ENCODE data around the gene ANKS1A. TPM values are rescaled to one million over a fixed set of nuclear protein-coding genes. Genes with fewer than 3 reads are reported as not detected.

Gene ANKS1A
- total RNA-seq, 1 donor from 2014 or later, result 20.9 TPM

DNA sequence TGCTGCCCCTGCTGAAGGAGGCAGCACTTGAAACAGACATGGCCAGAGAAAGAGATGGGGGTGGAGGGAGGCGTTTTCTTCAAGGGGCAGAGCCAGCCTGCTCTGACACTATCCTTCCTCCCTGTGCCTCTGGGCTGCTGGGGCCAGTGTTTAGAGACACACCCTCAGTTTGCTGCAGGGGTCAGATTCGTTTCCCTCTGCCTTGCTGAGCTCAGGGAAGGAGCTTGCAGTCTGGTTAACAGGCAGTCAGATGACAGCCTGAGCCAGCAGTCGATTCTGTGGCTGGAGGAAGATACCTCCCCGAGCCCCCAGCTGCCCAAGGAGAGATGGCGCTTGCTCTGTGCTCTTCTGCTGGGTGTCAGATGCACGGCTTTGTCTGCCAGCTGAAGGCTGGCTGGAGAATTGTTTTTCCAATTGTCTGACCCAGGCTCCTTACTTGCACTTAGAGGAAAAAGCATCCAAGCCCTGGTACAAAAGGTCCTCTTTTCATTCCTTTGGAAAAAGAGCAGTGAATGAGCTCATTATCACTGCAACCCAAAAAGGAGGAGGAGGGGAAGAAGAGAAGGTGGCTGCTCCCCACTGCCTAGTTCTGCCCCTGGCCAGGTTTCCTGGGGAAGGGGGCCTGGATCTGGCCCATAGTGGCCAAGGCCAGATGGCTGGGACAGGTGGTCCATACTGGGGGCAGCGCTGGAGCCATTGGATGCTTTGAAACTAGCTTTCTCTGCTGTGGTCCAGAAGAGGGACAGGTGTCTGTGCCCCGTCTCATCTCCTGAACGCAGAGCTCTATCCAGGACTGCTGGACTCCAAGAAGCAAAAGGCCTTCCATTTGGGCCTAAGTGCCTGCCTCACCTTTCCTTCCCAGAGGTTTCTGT, 163.9 kb downstream of the ANKS1A start:
- Histone ChIP-seq H3K4me1 (peaks cover 38 to 61% of the 10 kb centered on the region in 2 donors), H3K27ac (peak overlapping the region; percentile 87 to 89), H3K27me3 (no peaks in the 10 kb centered on the region), H3K4me3 (peak overlapping the region in 1 of 2 donors; percentile 23), H3K9me3 (no peaks in the 10 kb centered on the region), H3K36me3 (no peaks in the 10 kb centered on the region)
- intact Hi-C loops (cut with DNase I), result no loop called here
- DNase-seq (ENCODE audit: low spot score in 2 of 2), result peak in 1 of 2 donors; percentile 79
- TF ChIP-seq, protein P1, sequence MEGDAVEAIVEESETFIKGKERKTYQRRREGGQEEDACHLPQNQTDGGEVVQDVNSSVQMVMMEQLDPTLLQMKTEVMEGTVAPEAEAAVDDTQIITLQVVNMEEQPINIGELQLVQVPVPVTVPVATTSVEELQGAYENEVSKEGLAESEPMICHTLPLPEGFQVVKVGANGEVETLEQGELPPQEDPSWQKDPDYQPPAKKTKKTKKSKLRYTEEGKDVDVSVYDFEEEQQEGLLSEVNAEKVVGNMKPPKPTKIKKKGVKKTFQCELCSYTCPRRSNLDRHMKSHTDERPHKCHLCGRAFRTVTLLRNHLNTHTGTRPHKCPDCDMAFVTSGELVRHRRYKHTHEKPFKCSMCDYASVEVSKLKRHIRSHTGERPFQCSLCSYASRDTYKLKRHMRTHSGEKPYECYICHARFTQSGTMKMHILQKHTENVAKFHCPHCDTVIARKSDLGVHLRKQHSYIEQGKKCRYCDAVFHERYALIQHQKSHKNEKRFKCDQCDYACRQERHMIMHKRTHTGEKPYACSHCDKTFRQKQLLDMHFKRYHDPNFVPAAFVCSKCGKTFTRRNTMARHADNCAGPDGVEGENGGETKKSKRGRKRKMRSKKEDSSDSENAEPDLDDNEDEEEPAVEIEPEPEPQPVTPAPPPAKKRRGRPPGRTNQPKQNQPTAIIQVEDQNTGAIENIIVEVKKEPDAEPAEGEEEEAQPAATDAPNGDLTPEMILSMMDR (IDR thresholded peaks at IDR 0.05), result no peak

DNA sequence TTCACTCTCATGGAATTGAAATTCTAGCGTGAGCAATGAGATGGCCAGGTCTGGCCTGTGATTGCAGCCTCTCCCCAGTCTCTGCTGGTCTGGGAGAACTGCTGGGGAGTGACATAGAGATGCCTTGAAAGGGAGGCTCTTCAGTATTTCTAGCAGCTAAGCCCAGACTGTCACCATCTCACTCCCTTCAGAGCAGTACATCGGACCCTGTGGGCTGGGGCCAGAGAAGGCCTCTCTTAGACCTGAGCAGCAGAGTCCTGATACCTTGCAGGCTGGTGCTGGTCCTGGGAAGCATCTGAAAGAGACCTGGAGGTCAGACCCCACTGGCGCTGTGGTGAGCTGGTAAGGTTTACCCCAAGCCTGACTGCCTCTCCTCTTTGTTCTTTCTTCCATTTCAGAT, 164.6 kb downstream of the ANKS1A start:
- no peaks in the 10 kb centered on the region for H3K27me3 ChIP-seq
- no peak overlapping the region for H3K4me3 ChIP-seq
- peak overlapping the region; percentile 87 to 89 for H3K27ac ChIP-seq
- H3K36me3 ChIP-seq, result peaks cover 0 to 1% of the 10 kb centered on the region in 2 donors
- H3K9me3 ChIP-seq, result no peaks in the 10 kb centered on the region
- peaks cover 30 to 61% of the 10 kb centered on the region in 2 donors for H3K4me1 ChIP-seq
- DNase-seq (ENCODE audit: low spot score in 2 of 2), result no peak
- TF ChIP-seq, protein P1 (IDR thresholded peaks at IDR 0.05), result no peak
- intact Hi-C loops (cut with DNase I), result no loop called here

DNA sequence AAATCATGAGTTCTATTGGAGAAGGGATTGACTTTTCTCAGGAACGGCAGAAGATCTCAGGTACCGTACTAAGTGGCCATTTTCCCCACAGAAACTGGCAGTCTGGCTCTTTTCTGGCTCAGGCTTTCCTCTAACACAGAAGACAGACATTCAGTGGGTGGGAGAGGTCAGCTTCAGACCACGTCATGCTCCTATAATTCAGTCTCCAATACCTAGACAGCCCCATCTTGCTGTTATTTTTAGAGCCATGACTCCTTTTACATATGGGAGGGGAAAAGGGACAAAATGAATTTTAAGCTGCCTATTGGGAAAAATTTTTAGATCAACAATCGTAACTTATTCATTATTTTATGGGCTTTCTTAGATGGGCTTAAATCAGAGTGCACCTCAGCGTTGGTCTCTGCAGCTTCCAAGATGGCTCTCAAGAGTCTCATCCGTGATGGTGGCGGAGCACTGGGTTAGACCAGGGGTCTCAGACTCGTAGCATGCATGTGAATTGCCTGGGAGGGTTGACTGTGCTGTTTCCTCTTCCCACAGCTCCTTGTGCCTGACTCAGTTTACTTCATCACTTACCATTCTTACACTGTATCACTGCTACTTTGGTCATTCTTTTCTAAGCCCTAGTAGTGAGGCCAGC, 165.2 kb downstream of the ANKS1A start:
- peaks cover 25 to 60% of the 10 kb centered on the region in 2 donors for H3K4me1 ChIP-seq
- intact Hi-C loops (cut with DNase I), result no loop called here
- TF ChIP-seq, protein P1 (IDR thresholded peaks at IDR 0.05), result no peak
- no peak for DNase-seq (ENCODE audit: low spot score in 2 of 2)
- H3K27me3 ChIP-seq, result no peaks in the 10 kb centered on the region
- H3K4me3 ChIP-seq, result no peak overlapping the region
- peak overlapping the region; percentile 87 to 89 for H3K27ac ChIP-seq
- peaks cover 3 to 5% of the 10 kb centered on the region in 2 donors for H3K36me3 ChIP-seq
- no peaks in the 10 kb centered on the region for H3K9me3 ChIP-seq

DNA sequence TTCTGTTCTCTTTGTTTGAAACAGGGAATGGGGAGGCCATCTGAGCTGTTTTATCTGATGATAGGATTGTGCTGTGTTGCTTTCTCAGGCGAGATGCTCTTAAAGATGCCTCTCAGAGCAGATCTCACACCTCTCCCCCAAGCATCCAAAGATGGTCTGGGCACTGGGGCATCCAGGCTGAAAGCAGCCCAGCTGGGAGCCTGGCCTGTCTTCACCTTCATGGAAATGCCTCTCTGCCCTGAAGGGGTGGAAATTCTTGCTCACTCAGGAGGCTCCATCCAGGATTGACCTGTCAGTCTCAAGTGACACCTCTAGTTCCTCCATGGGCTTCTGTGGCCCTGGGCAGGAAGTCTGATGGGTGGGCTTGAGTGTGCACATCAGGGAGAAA, 165.7 kb downstream of the ANKS1A start:
- Histone ChIP-seq H3K4me1 (peaks cover 21 to 60% of the 10 kb centered on the region in 2 donors), H3K27me3 (no peaks in the 10 kb centered on the region), H3K27ac (peak overlapping the region; percentile 87 to 89), H3K9me3 (no peaks in the 10 kb centered on the region), H3K36me3 (peaks cover 3 to 8% of the 10 kb centered on the region in 2 donors), H3K4me3 (no peak overlapping the region)
- TF ChIP-seq, protein P1 (IDR thresholded peaks at IDR 0.05), result no peak
- no peak for DNase-seq (ENCODE audit: low spot score in 2 of 2)
- intact Hi-C loops (cut with DNase I), result no loop called here

DNA sequence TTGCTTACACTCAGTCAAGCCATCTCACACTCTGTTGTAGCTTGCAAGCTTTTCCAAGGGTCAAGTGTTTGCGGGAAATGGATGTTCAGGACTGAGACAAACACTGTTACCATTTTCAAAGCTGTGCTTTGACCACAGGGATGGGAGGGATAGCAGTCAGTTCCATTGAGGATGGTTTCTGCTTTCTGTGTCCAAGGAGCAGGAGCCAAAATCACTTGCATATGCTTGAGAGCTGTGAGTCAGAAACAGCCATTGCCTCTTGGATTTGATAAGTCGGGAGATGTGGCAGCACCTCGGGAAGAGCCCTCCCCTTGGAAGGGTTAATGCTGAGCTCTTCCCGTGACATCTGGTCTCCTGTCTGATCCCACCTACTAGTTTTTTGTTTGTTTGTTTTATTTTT, 166.8 kb downstream of the ANKS1A start:
- no peaks in the 10 kb centered on the region for H3K9me3 ChIP-seq
- peak overlapping the region in 1 of 2 donors; percentile 89 for H3K27ac ChIP-seq
- H3K36me3 ChIP-seq, result peaks cover 11 to 18% of the 10 kb centered on the region in 2 donors
- DNase-seq (ENCODE audit: low spot score in 2 of 2), result no peak
- intact Hi-C loops (cut with DNase I), result no loop called here
- no peak overlapping the region for H3K4me3 ChIP-seq
- H3K4me1 ChIP-seq, result peaks cover 19 to 56% of the 10 kb centered on the region in 2 donors
- TF ChIP-seq, protein P1 (IDR thresholded peaks at IDR 0.05), result no peak
- no peaks in the 10 kb centered on the region for H3K27me3 ChIP-seq

Data from ascending aorta (tissue), 2 donors.